GM18858 (cell line): ENCODE measurements around the gene FBXW11.
"Not testable (repeated sequence)": the region's sequence is repeated elsewhere in the genome, so short reads cannot be mapped to it uniquely, and the experiment has no call there.

Experiments
- ATAC-seq: cut with Tn5 transposase; IDR thresholded peaks from one replicate; pipeline ENCODE4 v1.9.1; 2021; ENCODE audit not compliant: unreplicated experiment

Gene FBXW11

DNA sequence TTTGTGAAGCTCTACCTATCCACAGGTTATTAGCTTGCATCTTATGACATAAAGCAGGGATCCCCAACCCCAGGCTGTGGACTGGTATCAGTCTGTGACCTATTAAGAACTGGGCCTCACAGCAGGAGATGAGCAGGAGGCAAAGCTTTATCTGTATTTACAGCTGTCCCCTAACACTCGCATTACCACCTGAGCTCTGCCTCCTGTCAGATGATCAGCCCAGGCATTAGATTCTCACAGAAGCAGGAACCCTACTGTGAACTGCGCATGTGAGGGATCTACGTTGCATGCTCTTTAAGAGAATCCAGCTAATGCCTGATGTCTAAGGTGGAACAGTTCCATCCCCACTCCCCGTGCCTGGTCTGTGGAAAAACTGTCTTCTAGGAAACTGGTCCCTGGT, 19.7 kb downstream of the FBXW11 start:
- no peak for ATAC-seq

DNA sequence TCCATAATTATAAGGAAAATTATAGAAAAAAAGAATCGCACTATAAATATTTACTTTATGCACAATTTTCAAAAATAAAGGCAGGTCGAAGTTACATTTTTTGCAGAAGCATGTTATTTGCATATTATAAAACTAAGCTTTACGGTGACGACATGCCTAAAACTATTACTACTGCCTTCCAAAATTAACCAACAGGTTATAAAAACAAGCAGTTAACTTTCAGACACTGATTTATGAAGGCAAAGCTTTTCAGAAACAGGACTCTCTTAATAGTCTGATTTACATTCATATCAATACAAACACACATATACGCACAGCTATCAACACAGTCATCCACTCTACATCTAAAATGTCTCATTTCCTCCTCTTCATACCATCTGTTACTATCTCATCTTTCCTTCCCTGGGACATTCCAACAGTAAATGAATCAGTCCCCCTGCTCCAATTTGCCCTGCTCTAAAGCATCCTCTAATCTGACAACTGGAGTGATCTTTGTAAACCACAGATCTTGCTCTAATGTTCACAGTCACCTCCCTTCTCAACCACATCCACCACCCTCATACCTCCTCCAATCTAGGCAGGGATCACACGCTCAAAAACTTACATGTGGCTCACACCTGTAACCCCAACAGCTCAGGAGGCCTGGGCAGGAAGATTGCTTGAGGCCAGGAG, 21.6 kb downstream of the FBXW11 start:
- ATAC-seq, result no peak

DNA sequence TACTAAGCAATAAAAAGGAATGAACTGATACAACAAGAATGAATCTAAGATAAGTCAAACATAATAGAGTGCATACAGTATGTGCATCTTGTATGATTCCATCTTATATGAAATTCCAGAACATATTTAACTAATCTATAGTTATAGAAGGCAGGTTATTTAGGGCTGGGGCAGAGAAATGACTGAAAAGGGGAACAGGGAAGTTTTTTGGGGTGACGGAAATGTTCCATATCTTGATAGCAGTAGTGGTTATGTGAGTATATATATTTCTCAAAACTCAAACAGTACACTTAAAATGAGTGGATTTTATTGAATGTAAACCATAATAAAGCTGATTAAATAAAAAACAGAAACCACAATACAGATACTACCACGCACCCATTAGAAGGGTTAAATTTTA, 24.6 kb downstream of the FBXW11 start:
- no peak for ATAC-seq

DNA sequence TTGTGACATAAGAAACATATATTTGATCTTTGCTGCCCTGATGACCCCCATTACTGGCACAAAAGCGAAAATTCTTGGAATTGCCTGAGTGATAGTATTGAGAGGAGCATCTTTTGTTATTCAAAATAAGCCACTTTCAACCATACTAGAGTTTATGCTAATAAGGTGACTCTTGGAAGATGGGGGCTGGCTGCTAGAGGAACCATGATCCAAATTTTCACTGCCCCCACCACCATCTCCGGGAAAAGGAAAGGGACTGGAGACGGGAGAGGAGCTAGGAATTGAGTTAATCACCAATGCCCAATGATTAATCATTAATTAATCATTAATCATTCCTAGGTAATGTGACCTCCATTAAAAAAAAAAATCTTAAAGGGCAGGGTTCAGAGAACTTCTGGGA, 25.6 kb downstream of the FBXW11 start:
- ATAC-seq, result no peak

DNA sequence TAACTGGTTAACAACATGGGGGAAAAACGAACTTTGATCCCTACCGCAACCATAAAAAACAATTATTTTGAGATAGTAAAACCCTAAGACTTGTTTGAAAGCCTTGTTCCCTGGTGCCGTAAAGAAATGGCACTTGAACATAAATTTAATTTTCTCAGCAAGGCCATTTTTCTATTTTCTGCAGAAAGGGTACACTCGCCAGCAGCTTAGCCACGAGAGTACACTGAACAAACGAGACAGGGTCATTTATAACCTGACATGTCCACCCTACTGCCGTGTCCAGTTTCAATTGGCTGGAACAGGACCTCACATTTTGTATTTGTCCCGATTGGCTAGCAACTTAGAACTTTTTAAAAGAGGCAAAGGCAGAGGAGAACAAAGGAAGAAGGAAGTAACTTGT, 26.8 kb downstream of the FBXW11 start:
- no peak for ATAC-seq

DNA sequence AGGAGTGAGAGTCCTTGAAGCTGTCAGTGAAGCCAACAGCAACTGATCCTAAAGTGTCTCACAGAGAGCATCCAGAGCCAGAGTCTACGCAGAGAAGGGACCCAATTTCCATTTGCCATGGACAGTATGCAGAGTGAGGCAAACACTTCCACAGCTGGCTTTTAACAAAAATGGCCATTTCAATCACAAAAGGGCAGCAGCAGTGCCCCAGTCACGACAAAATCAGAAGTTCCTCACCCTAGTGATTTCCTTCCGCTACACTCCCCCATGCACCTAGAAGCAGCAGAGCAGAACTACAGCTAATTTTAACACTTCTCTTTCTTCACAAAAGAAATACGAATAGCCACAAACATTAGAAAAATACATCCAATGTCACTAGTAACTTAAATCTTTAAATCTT, 27.9 kb downstream of the FBXW11 start:
- ATAC-seq, result no peak

DNA sequence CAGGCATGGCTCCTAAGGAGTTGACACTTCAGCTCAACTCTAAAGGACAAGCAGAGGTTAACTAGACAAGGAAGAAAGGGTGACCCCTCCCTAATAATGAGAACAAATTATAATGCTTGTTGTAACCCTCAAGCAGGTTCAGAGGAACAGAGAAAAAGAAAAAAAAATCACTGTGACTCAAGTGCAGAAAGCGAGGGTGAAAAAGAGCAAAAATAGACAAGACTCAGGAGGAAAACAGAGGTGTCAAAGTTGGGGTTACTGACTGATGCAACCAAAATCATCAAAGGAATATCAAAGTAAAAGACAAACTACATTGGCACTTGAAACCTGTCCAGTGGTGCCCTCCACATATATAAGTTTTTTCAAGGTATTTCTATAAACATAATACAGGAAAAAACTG, 28.4 kb downstream of the FBXW11 start:
- ATAC-seq, result no peak

DNA sequence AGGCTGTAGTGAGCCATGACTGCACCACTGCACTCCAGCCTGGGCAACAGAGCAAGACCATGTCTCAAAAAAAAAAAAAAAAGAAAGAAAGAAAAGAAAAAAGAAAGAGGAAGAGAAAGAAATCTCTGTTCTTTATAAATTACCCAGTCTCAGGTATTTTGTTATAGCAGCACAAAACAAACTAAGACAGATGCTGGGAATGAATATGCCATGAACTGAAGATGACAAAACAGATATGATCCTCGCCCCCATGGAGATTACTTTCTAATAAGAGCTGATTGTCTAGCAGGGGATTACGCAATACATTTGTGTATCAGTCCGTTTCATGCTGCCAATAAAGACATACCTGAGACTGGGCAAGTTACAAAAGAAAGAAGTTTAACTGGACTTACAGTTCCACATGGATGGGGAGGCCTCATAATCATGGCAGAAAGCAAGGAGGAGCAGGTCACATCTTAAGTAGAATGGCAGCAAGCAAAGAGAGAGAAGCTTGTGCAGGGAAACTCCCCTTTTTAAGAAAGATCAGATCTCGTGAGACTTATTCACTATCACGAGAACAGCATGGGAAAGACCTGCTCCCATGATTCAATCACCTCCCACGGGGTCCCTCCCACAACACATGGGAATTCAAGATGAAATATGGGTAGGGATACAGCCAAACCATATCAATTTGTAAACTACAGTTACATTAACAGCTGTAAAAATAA, 29.0 kb downstream of the FBXW11 start:
- ATAC-seq, result not testable (repeated sequence)

DNA sequence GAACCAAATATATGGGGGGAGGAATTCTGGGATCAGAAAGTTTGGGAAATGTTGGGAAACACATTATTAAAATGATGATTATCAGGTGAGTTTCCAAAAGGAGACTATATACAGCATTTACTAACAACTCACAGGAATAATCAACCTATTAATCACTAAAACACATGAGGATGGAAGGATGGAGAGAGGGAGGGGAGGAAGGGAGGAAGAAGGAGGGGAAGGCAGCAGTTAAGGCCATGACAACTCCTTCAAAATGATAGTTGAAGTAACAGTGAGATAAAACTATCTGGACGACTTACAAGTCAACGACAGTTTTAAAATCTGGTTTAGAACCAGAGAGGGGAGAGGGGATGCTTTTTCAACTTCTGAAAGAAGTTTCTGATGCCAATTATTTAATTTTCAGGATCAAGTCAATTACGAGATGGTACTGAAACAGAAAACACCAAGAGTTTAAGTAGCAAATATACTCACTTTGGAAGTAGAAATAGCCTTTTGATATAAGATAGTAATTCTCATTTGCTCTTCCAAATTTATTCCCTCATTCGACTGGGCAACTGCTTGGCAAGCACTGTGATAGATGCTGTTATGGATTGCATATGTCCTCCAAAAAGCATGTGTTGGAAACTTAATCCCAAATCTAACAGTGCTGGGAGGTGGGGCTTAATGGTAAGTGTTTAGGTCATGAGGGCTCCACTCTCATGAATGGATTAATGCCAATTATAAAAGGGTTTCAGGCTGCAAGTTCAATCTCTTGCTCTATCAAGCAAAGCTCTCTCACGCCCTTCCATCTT, 30.4 kb downstream of the FBXW11 start:
- ATAC-seq, result no peak

DNA sequence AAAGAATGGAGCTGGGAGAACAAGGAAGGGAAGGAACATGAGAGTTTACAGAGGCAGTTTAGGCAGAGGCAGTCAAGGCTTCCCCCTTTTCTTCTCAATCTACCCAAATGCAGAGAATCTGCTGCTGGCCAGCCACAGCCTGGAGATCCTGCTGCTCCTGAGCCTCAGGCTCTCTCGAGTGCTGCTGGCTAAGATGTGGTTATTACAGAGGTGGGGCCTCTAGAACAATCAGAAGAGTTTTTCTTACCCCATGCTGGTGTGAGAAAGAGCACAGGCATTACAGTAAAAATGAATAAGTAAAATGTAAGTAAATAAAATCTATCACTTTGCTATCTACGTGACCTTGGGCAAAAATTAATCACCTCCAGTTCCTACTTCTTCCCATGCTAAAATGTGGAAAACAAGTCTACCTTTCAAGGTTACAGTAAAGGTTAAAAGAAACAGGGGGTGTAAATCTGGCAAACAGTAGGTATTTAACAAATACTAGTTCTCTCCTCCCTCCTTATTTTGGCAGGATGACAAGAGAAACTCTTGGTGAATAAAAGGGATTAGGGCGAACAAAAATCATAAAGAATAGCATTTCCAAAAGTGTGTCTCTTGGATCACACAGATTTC, 31.1 kb downstream of the FBXW11 start:
- no peak for ATAC-seq

DNA sequence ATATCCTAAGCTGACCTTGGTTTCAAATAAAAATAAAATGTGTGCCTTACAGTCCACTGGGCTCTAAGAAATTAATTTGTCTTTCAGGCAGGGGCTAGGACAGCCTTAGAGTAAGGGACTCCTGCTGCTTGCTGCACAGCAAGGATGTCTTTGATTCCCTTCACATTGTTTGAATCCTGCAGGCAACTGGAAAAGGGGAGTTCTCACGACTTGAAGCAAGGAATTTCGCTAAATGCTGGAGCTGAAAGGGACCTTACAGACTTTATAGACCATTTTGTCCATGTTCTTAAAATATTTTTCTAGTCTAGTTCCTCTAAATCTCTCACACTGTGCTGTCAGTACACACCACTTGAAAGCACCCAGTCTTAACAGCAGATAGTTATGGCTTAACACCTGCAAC, 35.6 kb downstream of the FBXW11 start:
- no peak for ATAC-seq

DNA sequence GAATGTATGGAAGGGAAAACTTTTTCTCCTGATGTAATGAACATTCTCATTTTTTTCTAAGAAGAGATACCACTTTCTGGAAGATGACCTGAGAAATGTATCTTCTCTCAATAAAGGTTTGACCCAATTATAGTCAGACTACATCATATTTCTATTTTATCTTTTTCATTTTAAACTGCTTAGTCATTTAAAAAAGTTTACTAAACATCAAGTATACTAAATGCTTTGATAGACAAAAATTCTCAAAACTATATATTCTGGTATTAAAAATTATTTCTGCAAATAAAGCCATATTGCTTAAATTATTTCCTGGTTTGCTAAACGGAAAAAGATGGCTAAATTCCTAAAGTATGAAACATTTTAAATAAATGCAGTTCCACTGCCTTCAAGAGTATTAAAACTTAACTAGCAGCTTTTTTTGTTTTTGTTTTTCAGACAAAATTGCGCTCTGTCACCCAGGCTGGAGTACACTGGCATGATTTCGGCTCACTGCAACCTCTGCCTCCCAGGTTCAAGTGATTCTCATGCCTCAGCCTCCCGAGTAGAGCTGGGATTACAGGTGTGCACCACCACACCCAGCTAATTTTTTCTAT, 37.1 kb downstream of the FBXW11 start:
- ATAC-seq, result no peak

DNA sequence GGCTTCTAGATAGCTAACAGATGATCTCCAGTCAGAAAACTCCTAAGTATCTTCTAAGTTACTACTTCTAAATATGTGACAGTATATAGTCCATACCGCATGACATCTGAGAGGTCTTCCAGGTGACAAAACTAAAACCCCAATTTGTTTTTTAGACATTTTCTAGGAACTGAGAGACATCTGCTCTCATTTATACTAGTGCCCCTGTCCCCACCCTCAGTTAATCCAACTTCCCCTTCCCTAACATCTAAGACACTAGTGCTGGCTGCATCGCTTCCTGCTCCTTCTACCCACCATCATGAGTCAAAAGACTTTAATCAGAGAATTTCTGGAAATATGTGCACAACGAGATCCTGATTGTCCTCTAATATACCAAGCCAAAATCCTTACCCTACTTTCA, 37.9 kb downstream of the FBXW11 start:
- no peak for ATAC-seq

DNA sequence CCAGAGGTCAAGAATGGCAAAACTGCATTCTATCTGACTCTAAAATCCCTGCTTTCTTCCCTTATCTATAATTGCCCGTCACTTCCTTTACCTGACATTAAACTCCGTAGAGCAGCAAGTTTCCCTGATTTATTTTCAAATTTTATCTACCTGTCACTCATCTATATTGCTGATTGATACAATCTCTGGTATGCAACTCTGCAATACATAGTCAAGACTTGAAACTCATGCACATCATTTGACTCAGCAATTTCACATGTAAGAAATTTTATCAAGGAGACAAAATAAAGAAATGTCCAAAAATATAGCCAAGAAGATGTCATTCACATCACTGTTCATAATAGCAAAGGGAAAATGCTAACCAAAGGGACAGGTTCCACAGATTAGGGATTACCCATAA, 39.5 kb downstream of the FBXW11 start:
- no peak for ATAC-seq

DNA sequence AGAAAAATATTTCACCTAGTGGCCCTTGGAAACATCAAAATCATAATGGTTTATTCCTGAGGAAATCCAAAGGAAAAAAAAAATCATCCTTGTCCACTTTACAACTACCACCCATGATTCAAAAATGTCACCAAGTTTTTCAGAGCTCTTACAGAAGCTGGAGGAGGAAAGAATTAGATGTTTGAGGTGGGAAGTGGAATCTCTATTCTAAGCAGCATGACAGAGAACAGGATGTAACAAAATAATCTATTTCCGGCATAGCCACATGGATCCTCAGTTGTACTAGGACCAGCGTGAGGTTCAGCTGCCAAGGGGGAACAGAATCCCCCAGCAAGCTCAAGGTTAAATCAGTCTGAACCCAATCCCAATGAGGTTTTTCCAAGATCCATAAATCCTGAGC, 40.2 kb downstream of the FBXW11 start:
- ATAC-seq, result no peak

DNA sequence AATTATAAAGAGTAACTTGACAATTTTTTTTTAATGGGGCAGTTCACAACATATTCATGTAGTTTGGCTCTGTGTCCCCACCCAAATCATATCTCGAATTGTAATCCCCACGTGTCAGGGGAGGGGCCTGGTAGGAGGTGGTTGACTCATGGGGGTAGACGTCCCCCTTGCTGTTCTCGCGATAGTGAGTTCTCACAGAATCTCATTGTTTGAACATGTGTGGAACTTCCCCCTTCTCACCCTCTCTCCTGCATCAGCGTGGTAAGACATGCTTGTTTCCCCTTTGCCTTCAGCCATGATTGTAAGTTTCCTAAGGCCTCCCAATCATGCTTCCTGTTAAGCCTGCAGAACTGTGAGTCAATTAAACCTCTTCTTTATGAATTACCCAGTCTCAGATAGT, 40.7 kb downstream of the FBXW11 start:
- ATAC-seq, result no peak

DNA sequence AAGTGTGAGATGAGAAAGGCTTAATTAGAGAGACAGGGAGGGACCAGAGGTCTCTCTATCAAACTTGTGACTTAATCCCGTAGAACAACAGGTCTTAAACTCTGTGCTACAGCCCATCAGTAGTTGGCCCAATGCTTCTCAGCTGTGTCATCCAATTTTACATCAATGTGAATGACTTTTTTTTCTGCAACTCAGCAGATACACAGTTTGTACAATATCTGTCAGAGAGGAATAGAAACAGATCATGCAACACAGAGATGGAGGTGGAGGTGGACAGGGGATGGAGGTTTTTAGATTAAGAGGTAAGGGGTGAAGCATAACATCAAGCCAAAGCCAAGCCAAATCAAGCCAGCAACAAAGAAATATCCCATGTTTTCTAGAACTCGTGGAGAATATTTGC, 43.0 kb downstream of the FBXW11 start:
- no peak for ATAC-seq

DNA sequence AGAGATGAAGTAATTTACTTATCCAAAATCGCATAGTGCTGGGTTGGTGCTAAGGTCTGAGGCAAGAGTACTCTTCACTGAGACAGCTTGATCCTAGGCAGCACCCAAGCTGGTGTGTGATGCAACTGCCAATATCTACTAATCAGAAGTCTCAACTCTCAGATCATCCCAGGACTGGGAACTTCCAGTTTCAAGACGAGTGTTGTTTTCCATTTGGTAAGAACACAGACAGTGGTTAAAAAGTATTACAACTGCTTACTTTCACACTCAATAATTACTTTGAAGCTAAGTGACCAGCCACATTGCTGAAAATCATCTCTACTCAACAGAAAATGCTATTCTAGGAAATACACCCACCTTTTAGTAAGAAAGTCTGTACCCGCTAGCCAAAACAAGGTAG, 45.3 kb downstream of the FBXW11 start:
- peak; percentile 61 for ATAC-seq

DNA sequence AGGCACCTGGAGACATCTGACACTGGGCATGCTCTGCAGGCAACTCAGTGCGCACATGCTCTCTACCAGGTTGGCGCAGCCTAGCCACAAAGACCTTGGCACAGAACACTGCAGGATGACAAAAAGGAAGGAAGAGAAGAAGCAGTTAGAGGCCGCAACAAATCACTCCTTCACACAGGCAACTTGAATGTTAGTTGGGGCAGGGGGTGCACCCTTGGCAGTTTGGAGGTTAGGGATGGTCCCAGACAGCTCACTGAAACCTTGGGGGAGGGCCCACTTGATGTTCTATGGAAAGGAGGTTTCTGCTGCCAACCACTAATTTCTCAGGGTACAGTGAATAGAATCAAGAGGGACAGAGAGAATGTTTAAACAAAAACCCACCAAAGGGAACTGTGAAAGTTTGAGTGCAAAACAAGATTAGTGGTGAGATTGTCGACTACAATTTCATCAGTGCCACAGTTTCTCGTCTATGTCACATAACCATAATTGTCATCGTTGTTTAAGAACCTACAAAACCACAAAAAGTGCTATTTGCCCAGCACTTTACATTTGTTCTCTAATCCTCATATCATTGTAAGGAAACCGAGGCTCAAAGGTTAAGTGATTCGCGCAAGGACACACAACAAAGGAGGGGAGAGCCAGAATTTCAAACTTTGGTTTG, 48.7 kb downstream of the FBXW11 start:
- ATAC-seq, result no peak

DNA sequence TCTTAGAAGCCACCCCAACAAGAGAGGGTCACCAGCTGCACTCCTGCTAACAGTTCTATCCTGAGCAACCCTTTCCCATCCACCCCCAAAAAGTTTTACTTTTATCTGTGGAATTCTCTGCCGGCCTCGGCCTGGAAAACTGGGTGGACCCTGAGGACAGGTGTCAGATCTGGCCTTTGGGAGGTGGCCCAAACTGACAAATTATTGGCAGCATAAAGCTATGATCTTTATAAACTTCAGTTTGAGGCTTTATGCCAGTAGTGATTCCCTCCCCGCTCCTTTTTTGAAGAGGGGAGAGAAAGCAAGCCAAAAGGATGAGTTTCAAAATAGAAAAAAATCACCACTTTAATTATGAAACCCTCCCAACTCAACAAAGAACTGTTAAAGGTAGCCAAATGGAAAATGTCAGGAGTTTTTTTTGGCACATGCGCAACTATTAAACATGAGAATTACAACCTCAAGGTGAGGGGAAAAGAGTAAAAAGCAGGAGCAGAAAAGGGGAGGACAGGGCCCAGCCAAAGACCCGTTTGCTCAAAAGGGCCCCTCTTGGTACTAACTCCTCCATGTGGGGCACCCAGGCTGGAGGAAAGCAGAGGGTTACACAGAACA, 49.4 kb downstream of the FBXW11 start:
- ATAC-seq, result no peak
